IPS DF 4.7 (cell line): Measurements from ENCODE around the gene ENC1.
"Not testable (repeated sequence)": the region's sequence is repeated elsewhere in the genome, so short reads cannot be mapped to it uniquely, and the experiment has no call there.

ENCODE experiments used
- DNase-seq: peaks from one replicate; pipeline ENCODE4 v3.0.0-alpha.2; 2013; ENCODE audit warnings: low spot score; ENCODE audit errors: extremely low read depth

Gene ENC1, protein sequence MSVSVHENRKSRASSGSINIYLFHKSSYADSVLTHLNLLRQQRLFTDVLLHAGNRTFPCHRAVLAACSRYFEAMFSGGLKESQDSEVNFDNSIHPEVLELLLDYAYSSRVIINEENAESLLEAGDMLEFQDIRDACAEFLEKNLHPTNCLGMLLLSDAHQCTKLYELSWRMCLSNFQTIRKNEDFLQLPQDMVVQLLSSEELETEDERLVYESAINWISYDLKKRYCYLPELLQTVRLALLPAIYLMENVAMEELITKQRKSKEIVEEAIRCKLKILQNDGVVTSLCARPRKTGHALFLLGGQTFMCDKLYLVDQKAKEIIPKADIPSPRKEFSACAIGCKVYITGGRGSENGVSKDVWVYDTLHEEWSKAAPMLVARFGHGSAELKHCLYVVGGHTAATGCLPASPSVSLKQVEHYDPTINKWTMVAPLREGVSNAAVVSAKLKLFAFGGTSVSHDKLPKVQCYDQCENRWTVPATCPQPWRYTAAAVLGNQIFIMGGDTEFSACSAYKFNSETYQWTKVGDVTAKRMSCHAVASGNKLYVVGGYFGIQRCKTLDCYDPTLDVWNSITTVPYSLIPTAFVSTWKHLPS

DNA sequence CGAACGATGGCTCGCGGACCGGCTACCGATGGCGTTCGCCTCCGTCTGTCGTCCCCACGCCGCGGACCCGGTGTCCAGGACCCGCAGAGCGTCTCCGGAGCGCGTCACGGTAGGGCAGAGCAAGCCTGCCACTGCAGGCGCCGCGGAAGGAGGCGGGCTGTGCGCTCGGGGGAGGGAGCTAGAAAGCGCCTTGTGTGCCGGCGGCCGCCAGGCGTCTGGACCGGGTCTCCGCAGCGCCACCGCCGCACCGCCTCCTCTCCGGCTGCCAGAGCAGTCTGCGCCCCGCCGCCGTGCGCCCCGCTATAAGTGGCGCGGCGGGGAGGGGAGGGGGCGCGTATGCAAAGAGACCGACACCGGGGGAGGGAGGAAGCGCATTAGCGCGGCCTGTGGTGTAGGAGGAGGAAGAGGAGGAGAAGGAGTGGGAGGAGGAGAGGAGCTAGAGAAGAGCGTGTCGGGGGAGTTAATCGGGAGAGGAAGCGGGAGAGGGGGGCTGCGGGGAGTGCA is at the start of gene ENC1:
ENC1 (minus strand) TSS at position 279 of the 504 bp plus-strand sequence. CDS start 4,243 bp downstream, outside the sequence.
- peak; percentile 87 for DNase-seq

DNA sequence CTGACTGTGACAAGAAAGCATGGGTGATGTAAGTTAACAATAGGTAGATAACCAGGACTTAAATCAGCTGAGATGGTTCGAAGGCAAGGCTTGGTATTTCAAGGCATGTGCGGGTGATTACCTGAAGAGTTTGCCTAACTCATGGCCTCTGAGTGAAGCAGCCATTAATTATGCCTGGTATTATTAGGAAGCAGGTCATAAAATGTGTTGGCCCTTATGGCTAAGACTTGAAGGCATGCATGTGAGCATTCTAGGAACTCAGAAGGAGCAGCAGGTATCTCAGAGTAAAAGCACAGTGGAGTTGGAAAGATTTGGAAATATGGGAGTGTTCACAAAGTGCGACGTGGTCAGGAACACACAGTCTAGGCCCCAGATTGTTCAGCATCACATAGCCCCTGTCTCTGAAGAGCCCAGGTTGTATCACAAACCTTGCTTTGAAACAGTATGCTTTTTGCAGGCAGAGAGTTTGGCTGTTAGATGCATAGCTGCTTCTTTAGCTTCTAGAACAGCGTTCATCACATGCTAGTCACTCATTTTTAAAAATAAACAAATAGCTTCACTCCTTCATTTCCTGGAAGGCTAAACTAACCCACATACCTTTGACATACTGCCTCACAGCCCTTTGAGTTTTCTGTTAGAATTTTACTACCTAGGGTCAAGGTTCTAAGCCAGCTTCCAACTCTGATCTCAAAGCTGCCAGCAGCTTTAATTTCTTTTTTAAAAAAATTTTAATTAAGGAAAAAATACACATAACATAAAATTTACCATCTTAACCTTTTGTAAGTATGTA is 46.6 kb upstream of the ENC1 start:
- DNase-seq: no peak

DNA sequence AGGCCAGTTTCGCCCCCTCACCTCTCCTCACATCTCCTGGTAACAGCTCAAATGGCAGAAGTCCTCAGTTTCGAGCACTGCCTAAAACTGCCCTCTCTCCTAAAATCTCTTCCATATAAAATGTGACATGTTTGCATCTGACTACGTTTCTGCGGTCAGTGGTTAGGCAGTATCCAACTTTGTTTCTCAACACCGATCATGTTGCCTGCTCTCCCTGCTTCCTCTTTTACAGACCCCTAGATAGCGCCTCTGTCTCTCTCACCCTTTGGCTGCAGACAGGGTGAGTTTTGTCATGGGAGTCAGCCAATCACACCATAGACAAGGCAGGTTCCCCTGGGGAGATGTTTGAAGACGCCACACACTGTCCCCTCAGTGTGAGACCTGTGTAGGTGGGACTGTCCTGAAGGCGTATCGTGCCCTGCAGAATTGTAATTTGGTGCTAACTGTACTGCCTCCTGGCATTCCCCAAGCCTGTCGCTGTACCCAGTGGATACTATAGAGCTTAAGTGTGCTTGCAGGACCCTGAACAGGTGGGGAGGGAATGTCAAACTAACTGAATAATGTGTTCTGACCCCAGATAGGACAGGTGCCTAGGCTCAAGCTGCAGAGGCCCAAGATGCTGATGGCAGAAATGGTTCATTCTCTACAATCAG is 45.6 kb upstream of the ENC1 start:
- DNase-seq: no peak

DNA sequence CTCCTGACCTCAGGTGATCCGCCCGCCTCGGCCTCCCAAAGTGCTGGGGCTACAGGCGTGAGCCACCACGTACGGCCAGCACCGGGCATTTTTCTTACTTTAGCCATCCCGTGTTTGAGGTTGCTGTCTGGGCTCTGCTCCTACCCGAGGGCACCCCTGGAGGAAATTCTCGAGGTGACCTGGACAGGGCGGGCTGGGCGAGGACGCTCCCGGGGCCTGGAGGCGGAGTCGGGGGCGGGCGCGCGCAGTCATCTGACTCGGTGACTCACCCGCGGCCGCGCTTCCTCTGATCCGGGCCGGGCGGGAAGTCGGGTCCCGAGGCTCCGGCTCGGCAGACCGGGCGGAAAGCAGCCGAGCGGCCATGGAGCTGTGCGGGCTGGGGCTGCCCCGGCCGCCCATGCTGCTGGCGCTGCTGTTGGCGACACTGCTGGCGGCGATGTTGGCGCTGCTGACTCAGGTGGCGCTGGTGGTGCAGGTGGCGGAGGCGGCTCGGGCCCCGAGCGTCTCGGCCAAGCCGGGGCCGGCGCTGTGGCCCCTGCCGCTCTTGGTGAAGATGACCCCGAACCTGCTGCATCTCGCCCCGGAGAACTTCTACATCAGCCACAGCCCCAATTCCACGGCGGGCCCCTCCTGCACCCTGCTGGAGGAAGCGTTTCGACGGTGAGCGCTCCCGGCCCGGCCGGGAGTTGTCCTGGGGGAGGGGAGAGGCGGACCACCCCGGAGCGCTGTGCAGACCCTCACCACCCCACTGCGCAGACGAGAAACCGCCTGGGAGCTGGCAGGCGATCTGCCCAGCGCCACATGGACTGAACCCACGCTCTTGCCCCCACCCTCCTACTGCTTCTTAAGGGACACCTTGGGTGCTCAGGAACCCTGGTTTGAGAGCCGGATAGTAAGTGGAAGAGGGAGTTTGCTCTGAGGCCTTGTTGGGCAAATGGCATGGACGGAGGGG is 44.6 kb upstream of the ENC1 start, which contains the start of gene HEXB:
HEXB (plus strand) TSS at position 334 of the 952 bp plus-strand sequence; CDS start at position 362, 28 bp downstream.
- peak; percentile 28 for DNase-seq

GRCh38 chr5:74679966-74680365 is 39.4 kb upstream of the ENC1 start:
- no peak for DNase-seq

- not testable (repeated sequence) for DNase-seq
Observed at GRCh38 chr5:74679300-74679699, 38.8 kb upstream of the ENC1 start.

- not testable (repeated sequence) for DNase-seq
Observed at GRCh38 chr5:74678123-74678522, 37.6 kb upstream of the ENC1 start.

GRCh38 chr5:74676466-74676865 is 35.9 kb upstream of the ENC1 start:
- DNase-seq: not testable (repeated sequence)

DNA sequence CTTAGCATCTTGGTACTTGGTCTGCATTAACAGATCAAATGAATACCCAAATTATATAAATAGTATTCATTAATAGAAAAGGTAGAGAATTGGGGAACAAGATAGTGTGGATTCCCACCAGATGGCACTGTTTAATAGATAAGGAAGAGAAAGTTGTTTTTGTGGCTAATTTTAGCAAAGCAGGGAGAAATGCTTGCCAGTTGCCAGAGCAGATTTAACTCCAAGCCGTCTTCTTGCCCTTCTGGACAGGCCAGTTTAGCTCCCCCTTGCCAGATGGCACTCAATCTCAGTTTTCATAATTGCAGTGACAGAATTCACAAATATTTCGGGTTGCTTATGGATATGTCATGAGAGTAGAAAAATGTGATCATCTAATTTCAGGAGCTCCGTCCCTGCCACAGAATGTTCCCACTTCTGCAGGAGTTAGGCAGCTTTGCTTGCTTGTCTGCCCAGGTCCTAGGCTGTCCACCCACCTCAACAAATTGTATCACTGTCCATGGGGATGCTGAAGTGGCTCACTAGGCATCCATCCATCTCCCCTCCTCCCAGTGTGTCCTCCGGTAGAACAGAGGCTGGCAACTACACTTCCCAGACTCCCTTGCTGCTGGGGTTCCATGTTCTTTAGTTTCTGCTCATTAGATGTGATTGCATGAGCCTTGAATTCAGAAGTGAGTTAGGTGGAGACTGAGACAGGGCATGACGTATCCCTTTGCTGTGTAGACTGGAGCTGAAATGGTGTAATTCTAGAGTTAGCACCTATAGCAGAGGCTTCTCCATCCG is 32.7 kb upstream of the ENC1 start:
- no peak for DNase-seq

DNA sequence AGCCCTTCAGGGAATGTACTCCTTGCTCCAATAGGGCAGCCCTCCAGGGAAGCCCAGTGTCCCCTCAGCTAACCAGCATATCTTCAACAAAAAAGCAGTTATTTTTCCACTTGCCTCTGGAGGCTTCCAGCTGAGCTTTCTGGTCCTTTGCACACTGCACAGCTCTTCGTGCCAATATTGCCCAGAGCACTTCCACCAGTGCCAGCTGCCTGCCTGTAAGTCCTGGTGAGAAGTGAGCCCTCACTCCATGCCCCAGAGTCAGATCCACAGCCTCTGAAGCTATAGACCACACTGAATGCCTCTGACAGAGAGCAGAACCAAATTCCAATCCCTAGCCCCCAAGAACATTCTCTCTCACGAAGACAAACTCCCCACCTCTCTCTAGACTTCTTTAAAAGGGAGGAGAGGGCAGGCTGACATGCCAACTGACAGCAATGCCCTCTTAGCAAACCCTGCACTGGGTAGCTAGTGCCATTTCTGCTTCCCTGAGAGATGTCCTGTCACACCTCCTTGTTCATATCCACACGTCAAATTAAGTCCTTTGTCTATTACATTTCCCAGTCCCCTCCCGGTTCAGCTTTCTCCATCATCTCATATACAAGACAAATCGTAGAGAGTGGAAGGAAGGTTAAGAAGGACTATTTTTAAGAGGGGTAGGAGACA is 31.8 kb upstream of the ENC1 start:
- DNase-seq: no peak

GRCh38 chr5:74670396-74671038 is 30.0 kb upstream of the ENC1 start:
- DNase-seq: no peak

GRCh38 chr5:74669821-74670220 is 29.3 kb upstream of the ENC1 start:
- no peak for DNase-seq

GRCh38 chr5:74667396-74667795 is 26.9 kb upstream of the ENC1 start:
- DNase-seq: no peak

DNA sequence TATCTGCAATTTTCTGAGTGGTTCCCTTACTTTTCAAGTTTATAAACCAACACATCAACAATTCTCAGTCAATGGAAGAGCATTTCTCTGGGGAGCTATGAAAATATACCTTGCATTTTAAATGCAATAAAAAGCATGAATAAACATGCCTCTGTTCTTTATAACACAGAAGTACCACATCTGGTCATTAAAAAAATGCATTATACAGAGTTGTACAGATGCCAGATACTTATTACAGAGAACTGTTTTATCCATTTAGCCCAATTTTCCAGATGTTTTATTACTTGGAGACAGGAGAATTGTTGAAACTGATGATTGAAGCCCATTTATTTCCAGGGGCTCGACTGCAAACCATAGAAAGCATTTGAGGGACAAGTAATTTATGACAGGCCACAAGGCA is 25.3 kb upstream of the ENC1 start:
- DNase-seq: no peak

GRCh38 chr5:74665273-74665672 is 24.7 kb upstream of the ENC1 start:
- no peak for DNase-seq

- DNase-seq: no peak
Observed at GRCh38 chr5:74664551-74664950, 24.0 kb upstream of the ENC1 start.

DNA sequence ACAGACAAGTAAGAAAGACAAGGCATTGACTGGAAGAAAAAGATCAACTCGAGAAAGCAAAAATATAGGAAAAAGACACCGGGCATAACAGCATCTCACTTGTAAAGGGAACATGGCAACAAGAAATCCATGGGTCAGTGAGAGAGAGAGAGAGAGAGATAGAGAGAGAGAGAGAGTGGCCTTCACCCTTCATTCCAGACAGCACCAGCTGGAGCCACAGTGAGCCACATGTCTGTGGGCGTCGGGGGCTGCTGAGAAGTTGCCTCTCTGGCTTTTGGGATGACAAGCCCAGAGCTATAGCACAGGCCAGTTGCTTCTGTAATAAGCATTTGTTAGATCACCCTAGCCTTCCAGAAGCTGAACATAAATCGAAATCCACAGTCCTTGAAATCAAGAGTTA is 20.3 kb upstream of the ENC1 start:
- no peak for DNase-seq

DNA sequence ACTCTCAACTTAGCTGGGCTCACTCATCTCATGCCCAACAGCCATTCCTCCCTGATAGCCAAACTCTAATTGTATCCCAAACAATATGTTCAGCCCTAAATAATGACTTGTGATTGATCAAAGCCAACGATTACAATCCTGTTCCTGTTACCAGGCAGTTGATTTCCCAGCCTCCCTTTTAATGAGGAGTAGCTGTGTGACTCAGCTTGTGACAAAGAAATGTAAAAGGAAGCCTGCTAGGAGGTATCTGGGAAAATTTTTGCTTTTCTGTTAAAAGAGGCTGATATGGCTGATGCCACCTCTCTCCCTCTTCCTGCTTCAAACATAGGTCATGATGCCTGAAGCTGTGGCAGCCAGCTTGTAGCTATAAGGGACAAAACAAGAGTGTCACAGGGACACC is 19.6 kb upstream of the ENC1 start:
- DNase-seq: no peak
